Activated naive CD4-positive, alpha-beta T cell treated with anti-CD3 and anti-CD28 coated beads, Interleukin-2, amount 50 U/mL, for 24 hours (primary cell): Measurements from ENCODE around the gene ACOT9.
"Not testable (repeated sequence)": the region's sequence is repeated elsewhere in the genome, so short reads cannot be mapped to it uniquely, and the experiment has no call there.

Experiments used
- H3K27ac Mint-ChIP-seq: one replicate; pipeline ENCODE4 v1.8.0; 2021; ENCODE audit warnings: mild to moderate bottlenecking, mixed read lengths
- H3K27me3 Mint-ChIP-seq: one replicate; pipeline ENCODE4 v1.8.0; 2021; ENCODE audit warnings: mixed read lengths
- H3K36me3 Mint-ChIP-seq: one replicate; pipeline ENCODE4 v1.8.0; 2021; ENCODE audit warnings: mixed read lengths
- H3K4me1 Mint-ChIP-seq: one replicate; pipeline ENCODE4 v1.8.0; 2021; ENCODE audit warnings: mixed read lengths
- H3K4me3 Mint-ChIP-seq: one replicate; pipeline ENCODE4 v1.8.0; 2021; ENCODE audit warnings: mild to moderate bottlenecking, mixed read lengths
- H3K9me3 Mint-ChIP-seq: one replicate; pipeline ENCODE4 v1.8.0; 2021; ENCODE audit warnings: mixed read lengths

The ACOT9 gene

DNA sequence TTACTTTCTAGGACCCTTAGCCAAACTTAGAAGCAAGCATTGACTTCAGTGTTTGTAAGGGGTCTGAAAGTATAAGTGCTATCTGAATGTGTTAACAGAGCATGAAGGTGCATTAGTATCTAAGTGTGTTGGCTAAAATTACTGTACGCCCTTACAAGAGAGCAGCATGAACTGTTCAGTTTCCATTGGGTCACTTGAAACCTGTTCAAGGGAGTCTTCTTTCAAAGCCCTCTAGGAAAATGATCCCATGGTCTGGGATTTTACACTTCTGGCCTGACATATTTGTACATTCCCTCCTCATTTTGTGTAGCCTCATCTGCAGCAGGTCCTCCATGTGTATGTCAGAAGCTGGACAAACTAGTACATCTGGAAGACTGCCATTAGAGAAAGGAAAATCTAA, 72.5 kb downstream of the ACOT9 start:
- Mint-ChIP-seq H3K4me1 (peaks cover 16% of the 10 kb centered on the region), H3K27me3 (no peaks in the 10 kb centered on the region), H3K27ac (peak overlapping the region; percentile 55), H3K9me3 (no peaks in the 10 kb centered on the region), H3K4me3 (no peak overlapping the region), H3K36me3 (peaks cover 1% of the 10 kb centered on the region)

DNA sequence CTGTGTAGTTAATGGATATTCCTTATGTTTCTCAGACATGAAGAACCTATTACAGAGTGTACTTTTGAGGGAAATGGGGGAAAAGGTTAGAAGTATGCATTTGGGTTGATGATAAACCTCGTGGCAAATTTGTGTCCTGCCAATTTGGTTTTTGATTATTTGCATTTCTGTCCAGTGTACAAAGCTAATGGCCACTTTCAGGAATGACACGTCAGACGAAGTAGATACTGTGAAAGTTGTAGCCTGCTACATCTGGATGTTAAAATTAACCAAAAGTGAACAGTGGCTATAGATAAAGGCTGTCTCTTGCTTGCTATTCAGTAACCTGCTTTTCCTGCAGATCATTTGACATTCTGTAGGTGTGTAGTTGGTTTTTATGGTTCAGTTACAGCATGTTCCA, 74.7 kb downstream of the ACOT9 start:
- Mint-ChIP-seq H3K27me3 (no peaks in the 10 kb centered on the region), H3K27ac (peak overlapping the region; percentile 91), H3K9me3 (no peaks in the 10 kb centered on the region), H3K4me1 (peaks cover 21% of the 10 kb centered on the region), H3K4me3 (peak overlapping the region; percentile 92), H3K36me3 (peaks cover 1% of the 10 kb centered on the region)

- Mint-ChIP-seq H3K4me3 (peak within 1 kb of the TSS; percentile 92), H3K27ac (peak within 1 kb of the TSS; percentile 96), H3K4me1 (peaks cover 24% of the 10 kb centered on the region), H3K9me3 (no peaks in the 10 kb centered on the region), H3K36me3 (peaks cover 1% of the 10 kb centered on the region), H3K27me3 (no peaks in the 10 kb centered on the region)
Observed at GRCh38 chrX:23667239-23668177, 75.6 kb downstream of the ACOT9 start, which contains the start of gene PRDX4. PRDX4 (plus strand) TSS chrX:23667493; CDS start chrX:23667571, 78 bp downstream.

DNA sequence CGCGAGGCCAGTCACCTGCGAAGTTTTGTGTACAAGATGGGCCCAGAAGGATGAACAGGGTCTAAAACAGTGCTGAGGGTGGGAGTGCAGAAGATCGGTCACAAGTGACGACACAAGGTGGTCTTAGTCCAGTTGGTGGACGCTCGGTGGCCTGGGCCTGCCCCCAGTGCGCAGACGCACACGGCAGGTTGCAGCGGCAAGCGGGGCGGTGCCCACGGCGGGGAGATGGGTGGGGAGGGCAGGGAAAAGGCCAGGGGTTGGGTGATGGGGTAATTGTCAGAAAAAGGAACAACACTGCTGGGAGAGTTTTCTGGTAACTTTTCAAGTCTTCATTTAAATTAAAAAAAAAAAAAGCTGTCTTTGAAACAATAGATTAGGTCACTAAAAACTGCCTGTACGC, 76.8 kb downstream of the ACOT9 start:
- Mint-ChIP-seq H3K36me3 (peaks cover 1% of the 10 kb centered on the region), H3K4me1 (peaks cover 36% of the 10 kb centered on the region), H3K27ac (peak overlapping the region; percentile 85), H3K27me3 (no peaks in the 10 kb centered on the region), H3K9me3 (no peaks in the 10 kb centered on the region), H3K4me3 (no peak overlapping the region)

DNA sequence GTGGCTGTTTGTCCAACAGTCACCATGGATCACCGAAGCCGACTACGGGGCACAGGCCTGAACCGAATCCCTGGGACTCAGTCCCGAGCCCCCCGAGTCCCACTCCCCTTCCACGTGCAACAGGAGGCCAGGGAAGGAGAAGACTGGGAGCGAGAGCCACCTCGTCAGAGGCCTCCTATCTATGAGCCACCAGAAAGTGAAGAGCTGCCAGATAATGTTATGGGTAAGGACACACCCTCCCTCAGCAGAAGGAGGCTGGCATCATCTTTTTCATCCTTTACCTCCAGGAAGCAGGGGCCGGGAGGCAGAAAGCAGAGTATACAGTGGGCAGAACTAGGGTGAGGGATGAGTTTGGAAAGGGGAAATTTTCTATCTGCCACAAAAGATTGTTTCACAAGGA, 78.6 kb downstream of the ACOT9 start:
- Mint-ChIP-seq H3K27me3 (no peaks in the 10 kb centered on the region), H3K4me1 (peaks cover 40% of the 10 kb centered on the region), H3K27ac (peak overlapping the region; percentile 93), H3K9me3 (no peaks in the 10 kb centered on the region), H3K36me3 (peaks cover 1% of the 10 kb centered on the region), H3K4me3 (no peak overlapping the region)

GRCh38 chrX:23662853-23663252, 80.2 kb downstream of the ACOT9 start:
- Mint-ChIP-seq H3K4me3 (peak overlapping the region; percentile 66), H3K36me3 (no peaks in the 10 kb centered on the region), H3K27me3 (no peaks in the 10 kb centered on the region), H3K4me1 (peaks cover 33% of the 10 kb centered on the region), H3K9me3 (no peaks in the 10 kb centered on the region), H3K27ac (peak overlapping the region; percentile 98)

DNA sequence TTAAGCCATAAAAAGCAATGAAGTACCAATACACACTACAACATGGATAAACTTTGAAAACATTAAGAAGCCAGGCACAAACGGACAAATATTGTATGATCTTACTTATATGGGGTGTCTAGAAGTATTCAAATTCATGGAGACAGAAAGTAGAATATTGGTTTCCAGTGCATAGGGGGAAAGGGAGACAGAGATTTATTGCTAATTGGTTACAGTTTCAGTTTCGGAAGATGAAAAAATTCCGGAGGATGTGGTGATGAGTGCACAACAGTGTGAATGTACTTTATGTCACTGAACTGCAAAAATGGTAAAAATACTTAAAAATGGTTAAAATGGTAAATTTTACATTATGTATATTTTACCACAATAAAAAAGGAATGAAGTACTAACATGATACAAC, 80.9 kb downstream of the ACOT9 start:
- H3K9me3 Mint-ChIP-seq = no peaks in the 10 kb centered on the region
- H3K27me3 Mint-ChIP-seq = no peaks in the 10 kb centered on the region
- H3K4me3 Mint-ChIP-seq = peak overlapping the region; percentile 66
- peaks cover 33% of the 10 kb centered on the region for H3K4me1 Mint-ChIP-seq
- no peaks in the 10 kb centered on the region for H3K36me3 Mint-ChIP-seq
- peak overlapping the region; percentile 98 for H3K27ac Mint-ChIP-seq

DNA sequence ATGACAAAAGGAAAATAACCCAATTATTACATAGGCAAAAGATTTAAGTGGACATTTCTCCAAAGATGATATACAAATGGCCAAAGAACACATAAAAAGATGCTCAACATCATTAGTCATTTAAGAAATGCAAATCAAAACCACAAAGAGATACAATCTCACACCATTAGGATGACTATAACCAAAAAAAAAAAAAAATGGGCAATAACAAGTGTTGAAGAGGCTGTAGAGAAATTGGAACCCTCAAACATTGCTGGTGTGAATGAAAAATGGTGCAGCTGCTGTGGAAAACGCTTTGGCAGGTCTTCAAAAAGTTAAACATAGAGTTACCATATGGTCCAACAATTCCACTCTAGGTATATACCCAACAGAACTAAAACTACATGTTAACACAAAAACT, 81.4 kb downstream of the ACOT9 start:
- Mint-ChIP-seq H3K36me3 (no peaks in the 10 kb centered on the region), H3K9me3 (no peaks in the 10 kb centered on the region), H3K27ac (peak overlapping the region; percentile 98), H3K27me3 (no peaks in the 10 kb centered on the region), H3K4me1 (peaks cover 33% of the 10 kb centered on the region), H3K4me3 (peak overlapping the region; percentile 66)

DNA sequence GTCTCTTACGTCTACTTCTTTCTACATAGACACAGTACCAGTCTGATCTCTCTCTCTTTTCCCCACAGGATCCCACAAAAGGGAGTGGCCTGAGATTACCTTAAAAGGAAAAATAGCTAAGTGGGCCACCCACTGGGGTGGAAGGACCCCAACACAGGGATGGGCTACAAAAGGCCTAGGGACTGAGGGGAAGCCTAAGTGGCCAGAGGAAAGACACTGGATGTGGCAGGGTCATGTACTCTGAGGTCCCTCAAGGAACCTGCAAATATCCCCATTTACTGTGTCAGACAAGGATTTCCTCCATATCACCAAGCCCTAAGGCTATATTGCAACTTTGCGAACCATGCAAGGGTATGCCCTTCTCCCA, 82.3 kb downstream of the ACOT9 start:
- H3K27me3 Mint-ChIP-seq = no peaks in the 10 kb centered on the region
- H3K9me3 Mint-ChIP-seq = no peaks in the 10 kb centered on the region
- H3K4me3 Mint-ChIP-seq = no peak overlapping the region
- H3K27ac Mint-ChIP-seq = no peak overlapping the region
- H3K4me1 Mint-ChIP-seq = peaks cover 28% of the 10 kb centered on the region
- H3K36me3 Mint-ChIP-seq = no peaks in the 10 kb centered on the region

- not testable (repeated sequence) for H3K27me3 Mint-ChIP-seq, H3K4me3 Mint-ChIP-seq, H3K9me3 Mint-ChIP-seq, H3K36me3 Mint-ChIP-seq
- peaks cover 28% of the 10 kb centered on the region for H3K4me1 Mint-ChIP-seq
- H3K27ac Mint-ChIP-seq = peak overlapping the region; percentile 30
Observed at GRCh38 chrX:23660083-23660765, 82.9 kb downstream of the ACOT9 start.

DNA sequence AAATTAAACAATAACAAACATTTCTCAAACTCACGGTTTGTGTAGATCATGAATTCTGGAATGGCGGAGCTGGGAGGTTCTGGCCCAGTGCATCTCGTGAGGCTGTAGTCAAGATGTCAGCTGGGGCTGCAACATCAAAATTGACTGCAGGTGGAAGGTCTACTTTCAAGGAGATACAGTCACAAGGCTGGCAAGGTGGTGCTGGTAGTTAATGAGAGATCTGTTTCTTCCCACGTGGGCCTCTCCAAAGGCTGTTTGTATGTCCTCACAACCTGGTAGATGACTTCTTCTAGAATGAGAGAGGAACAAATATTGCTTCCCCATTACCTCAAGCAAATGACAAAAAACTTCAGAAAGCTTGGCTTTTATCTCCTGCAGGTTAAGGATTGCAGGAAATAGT, 83.7 kb downstream of the ACOT9 start:
- H3K4me1 Mint-ChIP-seq = peaks cover 23% of the 10 kb centered on the region
- H3K27ac Mint-ChIP-seq = peak overlapping the region; percentile 30
- H3K9me3 Mint-ChIP-seq = no peaks in the 10 kb centered on the region
- no peaks in the 10 kb centered on the region for H3K27me3 Mint-ChIP-seq
- H3K36me3 Mint-ChIP-seq = no peaks in the 10 kb centered on the region
- H3K4me3 Mint-ChIP-seq = no peak overlapping the region

GRCh38 chrX:23656684-23657083, 86.4 kb downstream of the ACOT9 start:
- no peak overlapping the region for H3K27ac Mint-ChIP-seq
- H3K27me3 Mint-ChIP-seq = no peaks in the 10 kb centered on the region
- H3K4me1 Mint-ChIP-seq = peaks cover 12% of the 10 kb centered on the region
- H3K9me3 Mint-ChIP-seq = no peaks in the 10 kb centered on the region
- no peak overlapping the region for H3K4me3 Mint-ChIP-seq
- H3K36me3 Mint-ChIP-seq = no peaks in the 10 kb centered on the region

DNA sequence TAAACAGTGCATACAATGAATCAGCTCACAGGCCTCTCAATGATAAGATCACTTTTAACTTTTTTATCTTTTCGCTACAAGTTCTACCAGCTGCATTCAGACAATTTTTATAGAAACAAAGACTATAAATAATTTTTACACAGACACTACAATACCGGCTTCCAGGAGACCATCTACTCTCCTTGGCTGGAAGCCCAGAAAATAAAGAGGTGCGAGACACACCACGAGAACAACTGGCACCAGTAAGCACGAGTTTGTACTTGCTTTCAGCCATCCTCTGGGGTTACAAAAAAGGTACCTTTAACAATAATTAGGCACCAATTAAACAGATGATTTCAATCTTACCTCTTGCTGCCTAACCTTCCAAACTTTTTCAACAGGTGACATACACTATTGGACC, 87.0 kb downstream of the ACOT9 start:
- Mint-ChIP-seq H3K27me3 (no peaks in the 10 kb centered on the region), H3K27ac (no peak overlapping the region), H3K36me3 (no peaks in the 10 kb centered on the region), H3K4me1 (peaks cover 6% of the 10 kb centered on the region), H3K9me3 (no peaks in the 10 kb centered on the region), H3K4me3 (no peak overlapping the region)
